DMS 273 treated with DMSO at 0.1 percent for 48 hours (cell line): ENCODE results near the gene STRIP1.
"Not testable (repeated sequence)": the region's sequence is repeated elsewhere in the genome, so short reads cannot be mapped to it uniquely, and the experiment has no call there.

Experiments used
- DNase-seq: peaks from one replicate; lab custom pipeline; 2025; lab: John Stamatoyannopoulos, UW

STRIP1 gene

GRCh38 chr1:110068646-110069403 is 34.4 kb downstream of the STRIP1 start:
- DNase-seq: no peak

DNA sequence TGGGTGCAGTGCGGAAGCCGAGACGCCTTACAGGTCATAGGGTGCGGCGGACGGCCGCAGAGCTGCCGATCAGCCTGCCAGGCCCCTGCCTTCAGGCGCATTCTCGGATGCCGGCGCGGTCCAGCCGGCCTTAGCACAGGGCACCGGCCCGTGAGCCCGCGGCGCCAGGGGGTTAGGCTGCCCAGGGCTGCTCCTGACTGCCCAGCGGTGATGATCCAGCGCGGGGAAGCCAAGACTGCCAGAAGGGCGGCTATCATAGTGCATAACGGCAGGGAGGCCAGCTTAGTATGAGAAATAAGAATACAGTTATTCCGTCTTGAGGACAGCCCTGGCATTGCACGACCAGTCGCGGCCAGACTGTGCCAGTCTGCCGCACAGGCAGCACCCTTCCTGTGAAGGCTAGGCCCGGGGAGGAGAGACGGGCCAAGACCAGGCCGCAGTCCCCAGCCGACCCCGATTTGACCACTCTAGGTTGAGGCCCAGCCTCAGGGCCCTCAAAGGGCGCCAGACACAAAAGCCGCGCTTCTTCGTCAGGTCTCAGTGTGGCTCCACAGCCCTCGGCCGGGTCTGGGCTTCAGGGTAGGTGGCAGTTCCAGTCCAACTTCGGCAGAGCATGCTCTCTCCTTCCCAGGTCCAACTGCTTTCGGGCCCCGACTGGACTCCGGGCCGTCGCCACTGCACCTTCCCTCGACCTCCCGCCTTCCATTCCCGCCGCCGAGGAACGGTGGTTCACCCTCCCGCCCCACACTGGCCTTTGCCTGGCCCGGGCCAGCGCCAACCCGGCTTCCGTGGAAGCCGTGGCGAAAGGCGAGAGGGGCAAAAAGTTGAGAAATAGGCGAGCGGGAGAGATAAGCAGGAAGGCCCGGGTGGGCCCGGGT is 35.2 kb downstream of the STRIP1 start:
- DNase-seq: no peak

- no peak for DNase-seq
Measured at GRCh38 chr1:110070282-110070669, 35.9 kb downstream of the STRIP1 start.

DNA sequence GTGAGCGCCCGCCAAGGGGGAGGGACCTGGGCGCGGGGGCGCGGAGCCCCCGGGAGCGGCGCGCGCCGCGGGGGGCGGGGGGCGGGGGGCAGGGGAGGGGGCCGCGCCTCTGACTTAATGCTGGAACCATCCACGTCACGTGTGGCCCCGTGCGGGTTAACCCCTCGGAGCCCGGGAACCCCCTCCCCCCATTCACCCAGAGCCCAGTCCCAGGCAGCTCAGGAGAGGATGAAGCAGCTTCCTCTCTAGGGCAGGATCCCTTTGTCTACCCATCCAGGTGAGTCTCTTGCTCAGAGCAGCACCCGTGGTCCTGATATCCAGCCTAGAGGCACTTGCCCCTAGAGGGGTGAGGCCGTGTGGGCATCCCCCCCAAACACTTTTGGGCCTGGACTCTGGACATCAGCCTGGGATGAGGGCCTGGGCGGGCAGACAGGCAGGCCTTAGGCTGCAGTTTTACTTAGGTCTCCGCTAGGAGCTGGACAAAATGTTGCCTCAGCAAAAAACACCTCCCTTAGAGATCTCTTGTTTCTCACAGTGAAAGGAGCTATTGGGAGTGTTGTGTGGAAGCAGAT is 36.3 kb downstream of the STRIP1 start, which contains the start of gene ALX3:
Gene ALX3 (minus strand): TSS at position 2 of the 572 bp plus-strand sequence. CDS start 60 bp downstream, outside the sequence.
- no peak for DNase-seq

DNA sequence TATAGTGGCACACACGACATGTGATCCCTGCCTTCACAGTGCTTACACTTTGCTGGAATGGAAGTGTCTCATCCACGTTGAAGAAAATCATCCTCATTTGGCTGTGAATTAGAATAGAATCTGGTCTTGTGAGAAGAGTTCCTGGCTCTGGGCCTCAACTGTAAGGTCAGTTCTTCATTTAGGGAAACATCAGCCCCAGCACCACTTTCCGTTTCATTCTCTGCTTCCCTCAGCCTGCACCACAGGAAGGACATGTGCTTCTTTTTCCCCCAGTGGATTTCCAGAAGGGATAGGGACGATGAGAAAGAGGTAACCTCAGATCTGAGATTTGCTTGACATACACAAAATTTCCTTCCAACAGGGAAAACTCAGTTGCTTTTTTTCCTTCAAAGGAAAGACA is 39.7 kb downstream of the STRIP1 start:
- no peak for DNase-seq

- DNase-seq: no peak
Measured at GRCh38 chr1:110076789-110077500, 42.5 kb downstream of the STRIP1 start.

DNA sequence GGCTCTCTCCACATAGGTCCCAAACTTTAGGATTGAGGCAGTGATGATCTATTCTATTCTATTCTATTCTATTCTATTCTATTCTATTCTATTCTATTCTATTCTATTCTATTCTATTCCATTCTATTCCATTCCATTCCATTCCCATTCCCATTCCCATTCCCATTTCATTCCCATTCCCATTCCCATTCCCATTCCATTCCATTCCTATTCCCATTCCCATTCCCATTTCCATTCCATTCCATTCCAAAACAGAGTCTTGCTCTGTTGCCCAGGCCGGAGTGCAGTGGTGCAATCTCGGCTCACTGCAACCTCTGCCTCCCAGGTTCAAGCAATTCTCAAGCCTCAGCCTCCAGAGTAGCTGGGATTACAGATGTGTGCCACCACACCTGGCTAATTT is 45.6 kb downstream of the STRIP1 start:
- DNase-seq: not testable (repeated sequence)

GRCh38 chr1:110081061-110081460 is 46.6 kb downstream of the STRIP1 start:
- no peak for DNase-seq

DNA sequence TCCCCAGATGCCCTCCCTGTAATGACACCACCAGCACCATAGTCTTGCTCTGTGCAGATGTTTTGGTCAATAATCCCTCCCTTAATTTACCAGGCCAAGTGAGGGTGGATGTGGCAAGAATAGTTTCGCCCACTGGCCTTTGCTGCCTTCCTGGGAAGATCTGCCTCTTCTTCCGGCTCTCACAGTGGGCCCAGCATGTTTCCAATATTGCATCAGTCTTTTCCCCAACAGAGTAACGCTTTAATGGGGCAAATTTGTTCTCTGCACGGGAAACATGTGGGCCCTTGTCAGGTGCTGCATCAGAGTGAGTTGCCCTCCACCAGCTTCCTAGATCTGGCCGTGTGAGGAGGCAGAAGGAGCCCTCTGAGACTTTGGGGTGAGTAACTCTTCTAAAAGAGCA is 48.1 kb downstream of the STRIP1 start:
- DNase-seq: no peak

DNA sequence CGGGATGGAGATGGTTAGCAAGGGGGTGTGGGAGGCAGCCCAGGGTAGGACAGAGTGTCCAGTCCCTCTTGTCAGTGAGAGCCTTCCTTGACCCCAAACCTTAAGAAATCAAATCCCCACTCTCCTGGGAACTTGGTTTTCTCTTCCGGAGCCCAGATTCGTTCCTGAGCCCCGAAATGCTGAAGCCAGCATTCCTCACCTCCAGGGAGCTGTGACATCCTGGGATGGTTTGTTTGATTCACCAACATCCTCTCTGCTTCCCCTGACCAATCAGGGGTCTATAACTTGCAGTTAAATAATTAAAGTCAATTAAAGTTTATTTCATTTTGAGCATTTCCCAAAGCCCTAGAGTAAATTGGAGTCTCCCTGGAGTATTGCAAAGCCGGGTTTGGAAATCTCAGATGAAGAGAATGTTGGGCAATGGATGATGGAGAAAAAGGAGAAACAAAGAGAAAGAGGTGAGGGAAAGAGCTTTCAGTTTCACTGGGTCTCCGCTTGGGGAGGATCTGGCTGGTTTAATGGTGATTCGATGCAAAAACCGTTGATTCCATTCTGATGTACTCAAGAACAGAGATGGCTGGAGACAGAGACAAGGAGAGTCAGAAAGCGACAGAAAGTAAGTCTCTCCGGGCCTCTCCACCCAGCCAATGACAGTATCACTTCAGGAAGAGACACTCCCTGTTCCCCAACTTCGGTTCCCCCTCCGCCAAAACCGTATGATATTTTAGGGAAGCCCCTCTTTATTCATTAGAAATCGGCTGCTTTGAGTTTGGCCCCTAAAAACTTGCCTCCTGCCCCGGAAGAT is 48.8 kb downstream of the STRIP1 start:
- no peak for DNase-seq

GRCh38 chr1:110083866-110084226 is 49.4 kb downstream of the STRIP1 start:
- DNase-seq: no peak

DNA sequence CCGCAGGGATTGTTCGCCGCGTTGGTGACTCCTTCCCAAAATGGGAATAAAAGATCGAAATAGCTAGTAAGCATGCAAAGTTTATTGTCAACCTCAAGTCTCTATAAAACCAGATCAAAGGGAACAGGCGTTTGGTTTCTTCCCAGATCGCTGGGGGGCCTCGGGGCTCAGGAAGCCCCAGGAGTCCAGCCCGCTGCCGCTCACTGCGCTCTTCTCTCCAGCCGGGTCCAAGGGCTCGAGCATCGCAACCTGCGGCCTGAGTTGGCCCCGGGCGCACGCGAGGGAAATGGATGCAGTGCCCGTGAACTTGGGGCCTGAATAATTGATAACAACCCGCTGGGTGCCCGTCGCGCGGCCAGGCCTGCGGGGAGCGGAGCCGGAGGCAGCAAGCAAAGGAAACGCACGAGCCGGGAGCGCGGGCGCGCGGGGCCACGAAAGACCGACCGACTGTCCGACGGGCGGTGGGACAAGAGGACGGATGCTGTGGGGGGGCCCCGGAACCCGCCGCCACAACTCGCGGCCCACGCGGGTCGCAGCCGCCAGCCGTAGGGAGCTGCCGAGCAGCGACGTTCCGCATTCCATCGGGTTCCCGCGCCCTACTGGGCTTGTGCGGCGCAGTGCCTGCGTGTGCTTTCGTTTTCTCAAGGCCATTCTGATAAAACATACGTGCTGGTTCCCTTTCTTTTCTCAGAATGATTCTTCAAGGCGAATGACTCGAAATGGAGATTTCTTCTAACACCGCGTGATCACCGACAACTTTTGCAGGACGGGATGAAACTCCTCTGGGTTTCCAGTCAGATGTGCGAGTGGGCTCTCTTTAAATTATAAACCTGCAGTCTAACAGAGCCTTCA is 50.0 kb downstream of the STRIP1 start:
- no peak for DNase-seq

DNA sequence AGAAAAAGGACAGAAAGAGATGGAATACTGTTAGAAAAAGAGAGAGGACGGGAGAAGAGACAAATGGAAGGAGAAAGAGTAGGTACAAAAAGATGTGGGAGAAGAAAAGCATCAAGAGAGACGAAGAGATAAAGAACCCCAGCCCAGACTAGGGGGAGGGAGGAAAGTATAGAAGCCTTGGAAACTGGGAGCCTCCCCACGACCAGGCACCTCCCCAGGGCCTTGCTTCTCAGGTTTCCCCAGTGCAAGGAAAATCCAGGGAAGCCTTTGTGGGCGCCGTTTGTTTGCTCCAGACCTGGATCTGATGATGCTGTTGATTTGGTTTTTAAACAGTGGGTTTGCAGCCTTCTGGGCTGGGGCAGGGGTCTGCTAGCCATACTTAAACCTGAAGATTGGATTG is 51.2 kb downstream of the STRIP1 start:
- no peak for DNase-seq

GRCh38 chr1:110086961-110087360 is 52.5 kb downstream of the STRIP1 start:
- no peak for DNase-seq

GRCh38 chr1:110087812-110088738 is 53.7 kb downstream of the STRIP1 start:
- peak; percentile 14 for DNase-seq

- DNase-seq: no peak
Measured at GRCh38 chr1:110088739-110089316, 54.4 kb downstream of the STRIP1 start.

DNA sequence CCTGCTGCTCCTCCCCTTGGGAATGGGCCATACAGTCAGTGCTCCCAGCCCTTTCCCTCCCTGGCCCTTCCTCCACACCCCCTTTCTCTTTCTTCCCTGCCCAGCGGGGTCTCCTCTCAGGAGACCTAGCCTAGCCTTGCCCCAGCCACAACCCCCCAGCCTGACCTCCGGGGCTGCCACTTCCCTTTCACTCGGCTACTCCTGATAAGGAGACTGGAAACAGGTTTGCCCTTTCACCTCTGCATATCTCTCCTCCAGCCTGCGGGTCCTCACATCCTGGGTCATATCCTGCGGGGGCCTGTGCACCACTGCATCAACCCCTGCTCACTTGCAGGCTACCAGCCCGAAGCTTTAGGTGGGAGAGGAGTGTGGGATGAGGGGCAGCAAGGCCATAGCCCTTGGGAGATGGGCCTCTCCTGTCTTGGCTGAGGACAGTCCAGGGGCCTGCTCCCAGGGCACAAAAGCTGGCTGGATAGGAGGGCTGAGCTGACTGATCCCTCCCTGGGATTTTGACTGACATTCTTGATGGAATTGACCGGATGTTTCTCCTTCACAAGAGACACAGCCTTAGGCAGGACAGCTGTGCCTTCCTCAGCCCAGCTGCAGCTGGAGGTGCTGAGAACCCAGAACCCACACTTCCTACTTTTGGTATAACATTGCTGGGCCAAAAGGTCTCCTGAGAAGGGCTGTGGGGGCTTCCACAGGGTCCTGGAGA is 55.3 kb downstream of the STRIP1 start:
- no peak for DNase-seq

- no peak for DNase-seq
Measured at GRCh38 chr1:110091381-110091780, 57.0 kb downstream of the STRIP1 start.
